ENCODE results near the gene CBFA2T2. TPM values are rescaled to one million over a fixed set of nuclear protein-coding genes. Genes with fewer than 3 reads are reported as not detected.

The CBFA2T2 gene
- total RNA-seq, 1 experiment from 2014 or later, result 20.0 TPM

DNA sequence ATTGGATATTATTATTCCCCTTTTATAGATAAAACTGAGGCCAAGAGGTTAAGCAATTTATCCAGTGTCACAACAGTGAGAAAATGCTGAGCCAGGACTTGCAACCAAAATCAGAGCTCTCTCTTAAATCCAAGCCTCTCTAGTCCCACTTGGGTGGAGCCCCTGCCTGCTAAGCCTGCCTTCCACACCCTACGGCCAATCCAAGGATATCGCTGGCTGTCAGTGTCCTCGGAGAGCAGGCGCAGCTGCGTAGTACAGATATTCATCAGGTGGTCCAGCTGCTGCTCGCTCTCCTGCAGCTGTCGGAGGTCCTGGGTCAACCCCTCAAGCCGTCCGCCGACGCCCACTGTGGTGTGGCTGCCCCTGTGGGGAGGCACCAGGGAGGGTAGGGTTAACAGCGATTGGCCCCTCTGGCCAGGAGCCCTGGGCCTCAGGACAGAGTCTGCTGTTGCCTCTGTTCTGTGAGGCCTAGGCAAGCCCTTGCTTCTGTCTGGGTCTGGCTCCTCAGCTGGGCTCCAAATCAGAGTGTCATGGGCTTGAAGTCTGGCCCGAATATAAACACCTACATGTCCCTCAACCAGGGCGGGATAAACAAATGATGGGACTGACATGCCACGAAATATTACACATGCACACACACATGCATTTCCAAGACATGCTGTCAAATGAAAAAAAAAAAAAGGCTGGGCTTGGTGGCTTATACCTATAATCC lies 188.3 kb downstream of the CBFA2T2 start:
- peak in 1 of 2 experiments; percentile 25 for DNase-seq
- Histone ChIP-seq H3K27ac (no peak overlapping the region), H3K4me3 (no peak overlapping the region), H3K79me2 (ENCODE audit: low read depth) (peaks cover 19% of the 10 kb centered on the region), H3F3A (ENCODE audit: insufficient read depth, low read depth) (peaks cover 19% of the 10 kb centered on the region; the same call in 1 of the 2 replicates), H4K20me1 (ENCODE audit: insufficient read depth) (no peaks in the 10 kb centered on the region), H3K27me3 (ENCODE audit: insufficient read depth, low read depth) (no peaks in the 10 kb centered on the region), H2AFZ (no peak overlapping the region), H3K4me2 (no peak overlapping the region), H3K9me3 (ENCODE audit: insufficient read depth, low read depth) (no peaks in the 10 kb centered on the region), H3K4me1 (replicated peaks; ENCODE audit: insufficient read depth) (peaks cover 7% of the 10 kb centered on the region; the same call in 1 of the 2 replicates), H3K36me3 (ENCODE audit: low read depth) (no peaks in the 10 kb centered on the region), H3K9me2 (ENCODE audit: insufficient read depth) (no peaks in the 10 kb centered on the region)
- intact Hi-C loops (cut with micrococcal nuclease; ENCODE audit: unreplicated experiment), result no loop called here
- ChIA-PET POLR2A (ENCODE audit: unreplicated experiment) (interaction anchor here (0.7 kb wide), 1 partner anchor 17 kb away, joined by 21 read pairs; no protein-coding TSS in a partner anchor), CTCF (no interaction called here)
- no TSS peak for BruUV-seq (replicated peaks)
- TF ChIP-seq EZH2 (IDR thresholded peaks at IDR 0.05; ENCODE audit: low read depth), result no peak
- TF ChIP-seq, protein P1, sequence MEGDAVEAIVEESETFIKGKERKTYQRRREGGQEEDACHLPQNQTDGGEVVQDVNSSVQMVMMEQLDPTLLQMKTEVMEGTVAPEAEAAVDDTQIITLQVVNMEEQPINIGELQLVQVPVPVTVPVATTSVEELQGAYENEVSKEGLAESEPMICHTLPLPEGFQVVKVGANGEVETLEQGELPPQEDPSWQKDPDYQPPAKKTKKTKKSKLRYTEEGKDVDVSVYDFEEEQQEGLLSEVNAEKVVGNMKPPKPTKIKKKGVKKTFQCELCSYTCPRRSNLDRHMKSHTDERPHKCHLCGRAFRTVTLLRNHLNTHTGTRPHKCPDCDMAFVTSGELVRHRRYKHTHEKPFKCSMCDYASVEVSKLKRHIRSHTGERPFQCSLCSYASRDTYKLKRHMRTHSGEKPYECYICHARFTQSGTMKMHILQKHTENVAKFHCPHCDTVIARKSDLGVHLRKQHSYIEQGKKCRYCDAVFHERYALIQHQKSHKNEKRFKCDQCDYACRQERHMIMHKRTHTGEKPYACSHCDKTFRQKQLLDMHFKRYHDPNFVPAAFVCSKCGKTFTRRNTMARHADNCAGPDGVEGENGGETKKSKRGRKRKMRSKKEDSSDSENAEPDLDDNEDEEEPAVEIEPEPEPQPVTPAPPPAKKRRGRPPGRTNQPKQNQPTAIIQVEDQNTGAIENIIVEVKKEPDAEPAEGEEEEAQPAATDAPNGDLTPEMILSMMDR (conservative IDR thresholded peaks at IDR 0.05), result no peak

DNA sequence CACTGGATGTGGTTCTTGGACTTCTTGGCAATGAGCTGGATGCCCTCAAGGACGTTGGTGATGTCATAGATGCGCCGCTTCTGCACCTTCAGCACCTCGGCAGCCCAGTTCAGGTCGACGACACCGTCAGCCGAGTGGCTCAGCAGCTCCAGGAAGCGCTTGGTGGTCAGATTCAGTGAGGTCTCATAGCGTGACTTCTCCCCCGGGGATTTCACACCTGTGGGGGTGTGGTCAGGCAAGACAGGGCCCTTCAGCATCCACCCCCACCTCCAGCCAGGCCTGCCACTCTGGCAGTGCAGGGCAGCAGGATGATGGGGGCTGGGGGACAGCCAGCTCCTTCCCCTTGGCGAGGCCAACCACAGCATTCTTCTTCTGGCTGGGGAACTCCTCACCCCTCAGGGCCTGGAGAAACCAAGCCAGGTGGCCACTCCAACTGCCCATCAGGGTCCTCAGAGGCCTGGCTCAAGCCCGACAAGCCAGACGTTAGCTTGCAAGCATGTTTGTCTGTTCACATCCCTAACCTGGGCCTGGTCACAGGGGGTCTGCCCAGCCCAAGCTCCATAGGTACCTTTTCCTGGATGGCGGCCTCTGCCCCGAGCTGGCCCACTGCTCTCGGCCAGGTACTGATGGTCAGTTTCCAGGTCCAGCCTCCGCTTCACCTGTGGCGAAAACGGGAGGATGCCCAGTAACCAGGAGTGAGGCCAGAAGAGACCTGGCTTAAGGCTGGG lies 190.0 kb downstream of the CBFA2T2 start:
- no peak for TF ChIP-seq EZH2 (IDR thresholded peaks at IDR 0.05; ENCODE audit: low read depth)
- TF ChIP-seq, protein P1 (conservative IDR thresholded peaks at IDR 0.05), result no peak
- Histone ChIP-seq H3K4me2 (no peak overlapping the region), H3K9me3 (ENCODE audit: insufficient read depth, low read depth) (no peaks in the 10 kb centered on the region), H3K36me3 (ENCODE audit: low read depth) (no peaks in the 10 kb centered on the region), H3K79me2 (ENCODE audit: low read depth) (peaks cover 23% of the 10 kb centered on the region), H3K27me3 (ENCODE audit: insufficient read depth, low read depth) (no peaks in the 10 kb centered on the region), H3K27ac (no peak overlapping the region), H3F3A (ENCODE audit: insufficient read depth, low read depth) (peaks cover 15% of the 10 kb centered on the region; the same call in 1 of the 2 replicates), H4K20me1 (ENCODE audit: insufficient read depth) (no peaks in the 10 kb centered on the region), H3K9me2 (ENCODE audit: insufficient read depth) (no peaks in the 10 kb centered on the region), H3K4me1 (replicated peaks; ENCODE audit: insufficient read depth) (peaks cover 15% of the 10 kb centered on the region), H2AFZ (no peak overlapping the region), H3K4me3 (no peak overlapping the region)
- ChIA-PET POLR2A (ENCODE audit: unreplicated experiment) (interaction anchor here (0.5 to 0.6 kb wide), 2 partner anchors 19 to 40 kb away, joined by 3 to 4 read pairs; partner anchors contain the start of gene PXMP4), CTCF (no interaction called here)
- no TSS peak for BruUV-seq (replicated peaks)
- intact Hi-C loops (cut with micrococcal nuclease; ENCODE audit: unreplicated experiment), result no loop called here
- peak in 1 of 2 experiments; percentile 1 for DNase-seq

DNA sequence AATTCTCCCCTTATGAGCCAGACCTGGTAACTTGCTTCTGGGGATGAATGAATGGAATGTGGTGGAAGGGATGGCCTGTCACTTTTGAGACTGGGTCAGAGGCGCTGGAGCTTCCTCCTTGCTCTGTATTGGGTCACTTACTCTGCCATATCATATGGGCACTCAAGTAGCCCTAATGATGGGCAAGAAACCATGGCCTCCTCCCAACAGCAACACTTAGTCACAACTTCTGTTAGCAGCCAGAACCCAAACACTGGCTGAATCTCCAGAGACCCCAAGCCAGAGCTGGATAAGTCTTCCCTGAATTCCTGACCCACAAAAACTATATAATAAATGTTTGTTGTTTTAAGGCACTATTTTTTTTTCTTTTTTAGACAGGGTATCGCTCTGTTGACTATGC lies 190.8 kb downstream of the CBFA2T2 start:
- no peak overlapping the region for H3K4me3 ChIP-seq
- H3K4me2 ChIP-seq, result no peak overlapping the region
- H2AFZ ChIP-seq, result no peak overlapping the region
- DNase-seq, result no peak
- H4K20me1 ChIP-seq (ENCODE audit: insufficient read depth), result no peaks in the 10 kb centered on the region
- H3K9me3 ChIP-seq (ENCODE audit: insufficient read depth, low read depth), result no peaks in the 10 kb centered on the region
- H3K9me2 ChIP-seq (ENCODE audit: insufficient read depth), result no peaks in the 10 kb centered on the region
- peaks cover 30% of the 10 kb centered on the region for H3K79me2 ChIP-seq (ENCODE audit: low read depth)
- no peaks in the 10 kb centered on the region for H3K36me3 ChIP-seq (ENCODE audit: low read depth)
- intact Hi-C loops (cut with micrococcal nuclease; ENCODE audit: unreplicated experiment), result no loop called here
- no peaks in the 10 kb centered on the region for H3K27me3 ChIP-seq (ENCODE audit: insufficient read depth, low read depth)
- ChIA-PET CTCF (no interaction called here), POLR2A (ENCODE audit: unreplicated experiment) (interaction anchor here (0.6 kb wide), 1 partner anchor 20 kb away, joined by 4 read pairs; no protein-coding TSS in a partner anchor)
- peaks cover 14% of the 10 kb centered on the region; the same call in 1 of the 2 replicates for H3F3A ChIP-seq (ENCODE audit: insufficient read depth, low read depth)
- no TSS peak for BruUV-seq (replicated peaks)
- peaks cover 19% of the 10 kb centered on the region for H3K4me1 ChIP-seq (replicated peaks; ENCODE audit: insufficient read depth)
- H3K27ac ChIP-seq, result no peak overlapping the region
- no peak for TF ChIP-seq EZH2 (IDR thresholded peaks at IDR 0.05; ENCODE audit: low read depth)
- TF ChIP-seq, protein P1 (conservative IDR thresholded peaks at IDR 0.05), result no peak
